MM.1S (cell line): Measurements from ENCODE around the gene ELOB.

Experiments used
- DNase-seq: peaks from one replicate; pipeline ENCODE4 v3.0.0-alpha.2; 2015
- H2AFZ ChIP-seq: fragments of 300-600 bp; sonication (generic); 2 replicates; pipeline ENCODE4 v1.6.0; 2016; ENCODE audit warnings: antibody characterized with exemption, low read length
- H3F3A ChIP-seq: fragments of 300-600 bp; sonication (generic); 2 replicates; pipeline ENCODE4 v1.6.1; 2016; ENCODE audit warnings: mild to moderate bottlenecking, antibody characterized with exemption, low read length, moderate library complexity, mixed read lengths; ENCODE audit not compliant: insufficient read depth
- H3K27ac ChIP-seq: fragments of 300-600 bp; sonication (generic); 2 replicates; pipeline ENCODE4 v1.5.1; 2016; ENCODE audit warnings: mild to moderate bottlenecking, low read length
- H3K27me3 ChIP-seq: fragments of 300-600 bp; sonication (generic); replicated peaks from 2 replicates; pipeline ENCODE4 v1.6.0; 2016; ENCODE audit warnings: low read length; ENCODE audit not compliant: insufficient read depth
- H3K36me3 ChIP-seq: fragments of 300-600 bp; sonication (generic); replicated peaks from 2 replicates; pipeline ENCODE4 v1.6.1; 2016; ENCODE audit warnings: mild to moderate bottlenecking, low read length, mixed read lengths; ENCODE audit not compliant: insufficient read depth
- H3K4me1 ChIP-seq: fragments of 300-600 bp; sonication (generic); 2 replicates; pipeline ENCODE4 v1.6.1; 2016; ENCODE audit warnings: low read length, mixed read lengths
- H3K4me2 ChIP-seq: fragments of 300-600 bp; sonication (generic); 2 replicates; pipeline ENCODE4 v1.6.0; 2016; ENCODE audit warnings: low read depth, low read length
- H3K4me3 ChIP-seq: fragments of 300-600 bp; sonication (generic); 2 replicates; pipeline ENCODE4 v1.5.1; 2016; ENCODE audit warnings: low read length, mixed read lengths
- H3K79me2 ChIP-seq: fragments of 300-600 bp; sonication (generic); 2 replicates; pipeline ENCODE4 v1.6.1; 2016; ENCODE audit warnings: mixed run types, low read length, mixed read lengths
- H3K9ac ChIP-seq: fragments of 300-600 bp; sonication (generic); 2 replicates; pipeline ENCODE4 v1.6.1; 2016; ENCODE audit warnings: low read length, mixed read lengths
- H3K9me2 ChIP-seq: fragments of 300-600 bp; sonication (generic); replicated peaks from 2 replicates; pipeline ENCODE4 v1.6.1; 2016; ENCODE audit warnings: mild to moderate bottlenecking, low read length, mixed read lengths; ENCODE audit not compliant: insufficient read depth
- H3K9me3 ChIP-seq: fragments of 300-600 bp; sonication (generic); replicated peaks from 2 replicates; pipeline ENCODE4 v1.6.1; 2016; ENCODE audit warnings: mild to moderate bottlenecking, low read length, mixed read lengths; ENCODE audit not compliant: insufficient read depth
- H4K20me1 ChIP-seq: fragments of 300-600 bp; sonication (generic); 2 replicates; pipeline ENCODE4 v1.6.1; 2016; ENCODE audit warnings: mild to moderate bottlenecking, low read length, moderate library complexity, mixed read lengths; ENCODE audit not compliant: insufficient read depth
- EZH2 ChIP-seq: fragments of 300-600 bp; sonication (generic); optimal IDR thresholded peaks from 2 replicates; pipeline ENCODE3; 2017; ENCODE audit warnings: low read depth, mild to moderate bottlenecking, antibody characterized with exemption, low read length, mixed read lengths
- EZH2phosphoT487 ChIP-seq: fragments of 300-600 bp; sonication (generic); IDR thresholded peaks from 2 replicates; pipeline ENCODE4 v1.6.1; 2018; ENCODE audit warnings: antibody characterized with exemption, low read length
- TF ChIP-seq, protein P1 (sequence below): fragments of 300-600 bp; sonication (generic); IDR thresholded peaks from 2 replicates; pipeline ENCODE4 v1.5.1; 2016; ENCODE audit warnings: antibody characterized with exemption, low read length, mixed read lengths

Gene ELOB

DNA sequence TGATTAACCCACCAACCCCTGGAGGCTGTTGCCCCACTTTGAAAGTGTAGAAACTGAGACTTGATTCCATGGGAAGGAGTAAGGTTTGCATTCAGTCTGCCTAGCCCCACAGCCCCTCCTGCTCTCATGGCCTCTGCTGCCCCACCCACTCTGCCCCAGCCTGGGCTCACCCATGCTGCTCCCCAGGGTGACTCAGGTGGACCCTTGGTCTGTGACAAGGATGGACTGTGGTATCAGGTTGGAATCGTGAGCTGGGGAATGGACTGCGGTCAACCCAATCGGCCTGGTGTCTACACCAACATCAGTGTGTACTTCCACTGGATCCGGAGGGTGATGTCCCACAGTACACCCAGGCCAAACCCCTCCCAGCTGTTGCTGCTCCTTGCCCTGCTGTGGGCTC is 27.6 kb upstream of the ELOB start:
- Histone ChIP-seq H3K27ac (no peak overlapping the region), H3K4me1 (no peaks in the 10 kb centered on the region), H3K9me2 (no peaks in the 10 kb centered on the region), H3F3A (no peaks in the 10 kb centered on the region), H3K9me3 (no peaks in the 10 kb centered on the region), H3K9ac (no peak overlapping the region), H4K20me1 (no peaks in the 10 kb centered on the region), H3K4me2 (no peak overlapping the region), H3K36me3 (no peaks in the 10 kb centered on the region), H2AFZ (no peak overlapping the region), H3K79me2 (no peaks in the 10 kb centered on the region), H3K27me3 (peaks cover 83% of the 10 kb centered on the region), H3K4me3 (no peak overlapping the region)
- no peak for DNase-seq
- TF ChIP-seq EZH2phosphoT487 (no peak), EZH2 (no peak)
- TF ChIP-seq, protein P1, sequence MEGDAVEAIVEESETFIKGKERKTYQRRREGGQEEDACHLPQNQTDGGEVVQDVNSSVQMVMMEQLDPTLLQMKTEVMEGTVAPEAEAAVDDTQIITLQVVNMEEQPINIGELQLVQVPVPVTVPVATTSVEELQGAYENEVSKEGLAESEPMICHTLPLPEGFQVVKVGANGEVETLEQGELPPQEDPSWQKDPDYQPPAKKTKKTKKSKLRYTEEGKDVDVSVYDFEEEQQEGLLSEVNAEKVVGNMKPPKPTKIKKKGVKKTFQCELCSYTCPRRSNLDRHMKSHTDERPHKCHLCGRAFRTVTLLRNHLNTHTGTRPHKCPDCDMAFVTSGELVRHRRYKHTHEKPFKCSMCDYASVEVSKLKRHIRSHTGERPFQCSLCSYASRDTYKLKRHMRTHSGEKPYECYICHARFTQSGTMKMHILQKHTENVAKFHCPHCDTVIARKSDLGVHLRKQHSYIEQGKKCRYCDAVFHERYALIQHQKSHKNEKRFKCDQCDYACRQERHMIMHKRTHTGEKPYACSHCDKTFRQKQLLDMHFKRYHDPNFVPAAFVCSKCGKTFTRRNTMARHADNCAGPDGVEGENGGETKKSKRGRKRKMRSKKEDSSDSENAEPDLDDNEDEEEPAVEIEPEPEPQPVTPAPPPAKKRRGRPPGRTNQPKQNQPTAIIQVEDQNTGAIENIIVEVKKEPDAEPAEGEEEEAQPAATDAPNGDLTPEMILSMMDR: no peak

GRCh38 chr16:2803545-2804195 is 26.6 kb upstream of the ELOB start:
- no peaks in the 10 kb centered on the region for H3K79me2 ChIP-seq
- H3K9me3 ChIP-seq: no peaks in the 10 kb centered on the region
- H3K4me3 ChIP-seq: no peak overlapping the region
- no peak overlapping the region for H3K4me2 ChIP-seq
- TF ChIP-seq EZH2phosphoT487: no peak
- TF ChIP-seq EZH2: no peak
- TF ChIP-seq, protein P1: no peak
- no peaks in the 10 kb centered on the region for H4K20me1 ChIP-seq
- no peaks in the 10 kb centered on the region for H3K4me1 ChIP-seq
- DNase-seq: no peak
- no peak overlapping the region for H3K9ac ChIP-seq
- H3F3A ChIP-seq: no peaks in the 10 kb centered on the region
- peaks cover 81% of the 10 kb centered on the region for H3K27me3 ChIP-seq
- no peak overlapping the region for H2AFZ ChIP-seq
- no peaks in the 10 kb centered on the region for H3K36me3 ChIP-seq
- H3K27ac ChIP-seq: no peak overlapping the region
- no peaks in the 10 kb centered on the region for H3K9me2 ChIP-seq

DNA sequence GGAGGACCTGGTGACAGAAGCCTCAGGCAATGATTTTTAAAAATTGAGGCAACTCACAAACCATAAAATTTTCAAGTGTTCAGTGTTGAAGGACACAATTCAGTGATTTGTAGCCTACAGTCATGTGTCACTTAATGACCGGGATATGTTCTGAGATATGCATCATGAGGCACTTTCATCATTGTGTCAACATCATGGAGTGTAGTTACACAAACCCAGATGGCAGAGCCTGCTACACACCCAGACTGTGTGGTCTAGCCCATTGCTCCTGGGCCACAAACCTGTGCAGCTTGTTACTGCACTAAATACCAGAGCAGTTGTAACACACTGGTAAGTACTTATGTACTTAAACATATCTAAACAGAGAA is 22.8 kb upstream of the ELOB start:
- peaks cover 53% of the 10 kb centered on the region for H3K27me3 ChIP-seq
- no peak overlapping the region for H3K4me2 ChIP-seq
- TF ChIP-seq EZH2phosphoT487 (no peak), EZH2 (no peak)
- TF ChIP-seq, protein P1: no peak
- H3K9me2 ChIP-seq: no peaks in the 10 kb centered on the region
- H3K4me1 ChIP-seq: peaks cover 6% of the 10 kb centered on the region; the same call in 1 of the 2 replicates
- H3K79me2 ChIP-seq: no peaks in the 10 kb centered on the region
- no peak overlapping the region for H3K9ac ChIP-seq
- H4K20me1 ChIP-seq: no peaks in the 10 kb centered on the region
- no peaks in the 10 kb centered on the region for H3K36me3 ChIP-seq
- no peak for DNase-seq
- no peak overlapping the region for H2AFZ ChIP-seq
- H3F3A ChIP-seq: no peaks in the 10 kb centered on the region
- H3K9me3 ChIP-seq: no peaks in the 10 kb centered on the region
- no peak overlapping the region for H3K4me3 ChIP-seq
- no peak overlapping the region for H3K27ac ChIP-seq
